ENCODE results near the gene PARN. TPM values are rescaled to one million over a fixed set of nuclear protein-coding genes. Genes with fewer than 3 reads are reported as not detected.

PARN gene
- total and polyA plus RNA-seq, 2 experiments from 2014 or later: 32.5 to 61.3 TPM

- TF ChIP-seq ETS1 (IDR thresholded peaks at IDR 0.05) (no peak), CTCF (conservative IDR thresholded peaks at IDR 0.05; ENCODE audit: low read depth in 2 of 2) (no peak), REST (IDR thresholded peaks at IDR 0.05; ENCODE audit: unreplicated experiment) (no peak), NANOG (IDR thresholded peaks at IDR 0.05; ENCODE audit: borderline replicate concordance) (no peak), JUNB (IDR thresholded peaks at IDR 0.05; ENCODE audit: unreplicated experiment) (no peak), ZNF331 (CRISPR knock-in tag; IDR thresholded peaks at IDR 0.05; ENCODE audit: low read depth) (no peak), ZNF114 (CRISPR knock-in tag; IDR thresholded peaks at IDR 0.05) (no peak), POLR2AphosphoS5 (IDR thresholded peaks at IDR 0.05; ENCODE audit: low read depth) (no peak), STAT1 (IDR thresholded peaks at IDR 0.05; ENCODE audit: unreplicated experiment) (no peak), CREB1 (CRISPR knock-in tag; IDR thresholded peaks at IDR 0.05; ENCODE audit: low read depth) (no peak)
These were observed 213.9 kb downstream of the PARN start (continued) for GRCh38 chr16:14416184-14416583.

- Mint-ChIP-seq H3K4me3 (no peak overlapping the region), H3K27me3 (ENCODE audit: insufficient read depth, low read depth, poor library complexity) (peaks cover 4% of the 10 kb centered on the region), H3K9me3 (peaks cover 6% of the 10 kb centered on the region; the same call in 2 of the 3 replicates), H3K4me1 (no peaks in the 10 kb centered on the region), H3K36me3 (ENCODE audit: low read depth) (peaks cover 6% of the 10 kb centered on the region), H3K27ac (no peak overlapping the region)
- Histone ChIP-seq H3K4me2 (no peak overlapping the region), H3K27ac (ENCODE audit: low read depth) (no peak overlapping the region), H3K4me3 (no peak overlapping the region), H4K20me1 (replicated peaks; ENCODE audit: insufficient read depth) (no peaks in the 10 kb centered on the region), H3K27me3 (ENCODE audit: insufficient read depth) (no peaks in the 10 kb centered on the region), H3K9me2 (ENCODE audit: insufficient read depth) (no peaks in the 10 kb centered on the region), H3F3A (replicated peaks; ENCODE audit: low read depth) (no peaks in the 10 kb centered on the region), H2AFZ (no peak overlapping the region), H3K36me3 (ENCODE audit: insufficient read depth) (no peaks in the 10 kb centered on the region), H3K4me1 (ENCODE audit: insufficient read depth) (no peaks in the 10 kb centered on the region), H3K79me2 (replicated peaks; ENCODE audit: insufficient read depth) (no peaks in the 10 kb centered on the region)
- DNase-seq (ENCODE audit: low spot score): no peak
- no peak for ATAC-seq
- TF ChIP-seq EZH2phosphoT487 (IDR thresholded peaks at IDR 0.05; ENCODE audit: unreplicated experiment): no peak
- no peak for TF ChIP-seq CREB1 (CRISPR knock-in tag; IDR thresholded peaks at IDR 0.05; ENCODE audit: low read depth)
- TF ChIP-seq ZNF462 (CRISPR knock-in tag; IDR thresholded peaks at IDR 0.05): no peak
- no peak for TF ChIP-seq EZH2 (IDR thresholded peaks at IDR 0.05; ENCODE audit: low read depth, unreplicated experiment)
- no peak for TF ChIP-seq JUNB (IDR thresholded peaks at IDR 0.05; ENCODE audit: unreplicated experiment)
- TF ChIP-seq ZNF114 (CRISPR knock-in tag; IDR thresholded peaks at IDR 0.05): no peak
- TF ChIP-seq STAT1 (IDR thresholded peaks at IDR 0.05; ENCODE audit: unreplicated experiment): no peak
- TF ChIP-seq ZNF331 (CRISPR knock-in tag; IDR thresholded peaks at IDR 0.05; ENCODE audit: low read depth): no peak
These were observed 214.8 kb downstream of the PARN start for GRCh38 chr16:14415291-14415690.

Measured in GM23338 (cell line).